HL-60 (cell line): ENCODE data around the gene U2AF1L4.

Experiments used
- CTCF ChIP-seq: IDR thresholded peaks from one replicate; pipeline ENCODE4 v1.5.1; 2011; ENCODE audit warnings: low read length, control low read depth, inconsistent platforms; ENCODE audit not compliant: insufficient read depth
- GABPA ChIP-seq: IDR thresholded peaks from 2 replicates; pipeline ENCODE4 v1.6.1; 2012; ENCODE audit warnings: low read depth
- POLR2AphosphoS5 ChIP-seq: IDR thresholded peaks from 2 replicates; pipeline ENCODE4 v1.6.1; 2012; ENCODE audit warnings: low read depth
- REST ChIP-seq: IDR thresholded peaks from 2 replicates; pipeline ENCODE4 v1.6.1; 2012; ENCODE audit warnings: low read depth; ENCODE audit not compliant: insufficient replicate concordance
- SPI1 ChIP-seq: IDR thresholded peaks from 2 replicates; pipeline ENCODE4 v1.6.1; 2012; ENCODE audit warnings: low read depth, mild to moderate bottlenecking, borderline replicate concordance

- no peak for TF ChIP-seq CTCF
- no peak for TF ChIP-seq POLR2AphosphoS5
- no peak for TF ChIP-seq REST
- no peak for TF ChIP-seq SPI1
- TF ChIP-seq GABPA, result no peak
Observed at GRCh38 chr19:35752746-35753350, 7.6 kb upstream of the U2AF1L4 start.
